GM12864 (cell line): Measurements from ENCODE around the gene GPS2.

Experiments used
- DNase-seq: peaks from one replicate; pipeline ENCODE4 v3.0.0-alpha.2; 2011; ENCODE audit warnings: low read depth
- H3K4me3 ChIP-seq: 2 replicates; pipeline ENCODE4 v1.5.1; 2011; ENCODE audit warnings: mild to moderate bottlenecking, low read depth, low read length, control low read depth
- TF ChIP-seq, protein P1 (sequence below): IDR thresholded peaks from 2 replicates; pipeline ENCODE4 v1.5.1; 2011; ENCODE audit warnings: low read depth, mild to moderate bottlenecking, moderate library complexity, low read length, control low read depth, inconsistent platforms; ENCODE audit errors: missing control alignments

GPS2 gene, protein sequence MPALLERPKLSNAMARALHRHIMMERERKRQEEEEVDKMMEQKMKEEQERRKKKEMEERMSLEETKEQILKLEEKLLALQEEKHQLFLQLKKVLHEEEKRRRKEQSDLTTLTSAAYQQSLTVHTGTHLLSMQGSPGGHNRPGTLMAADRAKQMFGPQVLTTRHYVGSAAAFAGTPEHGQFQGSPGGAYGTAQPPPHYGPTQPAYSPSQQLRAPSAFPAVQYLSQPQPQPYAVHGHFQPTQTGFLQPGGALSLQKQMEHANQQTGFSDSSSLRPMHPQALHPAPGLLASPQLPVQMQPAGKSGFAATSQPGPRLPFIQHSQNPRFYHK

DNA sequence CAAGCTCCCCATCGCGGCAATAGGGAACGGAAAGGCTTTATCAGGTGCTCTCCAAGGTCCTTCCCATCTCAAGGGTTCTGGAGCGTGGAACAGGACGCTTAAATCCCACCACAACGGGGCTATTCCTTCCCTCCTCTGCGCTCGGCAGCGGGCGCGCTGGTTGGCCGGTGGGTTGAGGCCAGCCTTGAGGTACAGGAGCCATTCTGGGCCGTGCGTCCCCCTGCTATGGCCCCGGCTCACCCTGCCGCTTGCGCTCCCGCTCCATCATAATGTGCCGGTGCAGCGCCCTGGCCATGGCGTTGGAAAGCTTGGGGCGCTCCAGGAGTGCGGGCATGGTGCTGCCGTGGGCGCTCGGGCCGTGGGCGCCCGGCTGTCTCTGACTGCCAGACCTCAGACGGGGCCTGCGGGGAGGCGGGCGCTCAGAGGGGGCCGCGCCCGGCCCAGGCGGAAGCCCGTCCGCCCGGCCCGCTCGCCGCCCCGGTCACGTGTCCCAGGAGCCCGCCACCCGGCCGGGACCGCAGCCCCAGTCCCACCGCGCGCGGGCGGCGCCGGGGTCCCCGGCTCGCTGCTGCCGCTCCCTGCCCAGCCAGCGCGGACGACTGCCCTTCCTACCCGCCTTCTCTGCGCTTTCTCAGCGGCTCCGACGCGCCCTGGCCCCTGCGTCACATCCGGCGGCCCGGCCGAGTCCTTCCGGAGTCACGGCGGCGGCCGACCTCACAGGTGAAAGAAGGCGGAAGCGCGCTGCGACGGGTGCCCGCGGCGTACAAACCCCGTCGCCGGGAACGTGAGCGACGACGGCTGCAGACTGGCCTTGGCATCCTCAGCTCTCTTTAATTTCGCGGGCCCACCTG, at the start of gene GPS2:
GPS2 (minus strand) TSS at position 642 of the 851 bp plus-strand sequence; CDS start at position 334, 308 bp downstream.
- TF ChIP-seq, protein P1, sequence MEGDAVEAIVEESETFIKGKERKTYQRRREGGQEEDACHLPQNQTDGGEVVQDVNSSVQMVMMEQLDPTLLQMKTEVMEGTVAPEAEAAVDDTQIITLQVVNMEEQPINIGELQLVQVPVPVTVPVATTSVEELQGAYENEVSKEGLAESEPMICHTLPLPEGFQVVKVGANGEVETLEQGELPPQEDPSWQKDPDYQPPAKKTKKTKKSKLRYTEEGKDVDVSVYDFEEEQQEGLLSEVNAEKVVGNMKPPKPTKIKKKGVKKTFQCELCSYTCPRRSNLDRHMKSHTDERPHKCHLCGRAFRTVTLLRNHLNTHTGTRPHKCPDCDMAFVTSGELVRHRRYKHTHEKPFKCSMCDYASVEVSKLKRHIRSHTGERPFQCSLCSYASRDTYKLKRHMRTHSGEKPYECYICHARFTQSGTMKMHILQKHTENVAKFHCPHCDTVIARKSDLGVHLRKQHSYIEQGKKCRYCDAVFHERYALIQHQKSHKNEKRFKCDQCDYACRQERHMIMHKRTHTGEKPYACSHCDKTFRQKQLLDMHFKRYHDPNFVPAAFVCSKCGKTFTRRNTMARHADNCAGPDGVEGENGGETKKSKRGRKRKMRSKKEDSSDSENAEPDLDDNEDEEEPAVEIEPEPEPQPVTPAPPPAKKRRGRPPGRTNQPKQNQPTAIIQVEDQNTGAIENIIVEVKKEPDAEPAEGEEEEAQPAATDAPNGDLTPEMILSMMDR, result no peak
- peak within 1 kb of the TSS; percentile 68 for H3K4me3 ChIP-seq
- DNase-seq, result peak; percentile 55

DNA sequence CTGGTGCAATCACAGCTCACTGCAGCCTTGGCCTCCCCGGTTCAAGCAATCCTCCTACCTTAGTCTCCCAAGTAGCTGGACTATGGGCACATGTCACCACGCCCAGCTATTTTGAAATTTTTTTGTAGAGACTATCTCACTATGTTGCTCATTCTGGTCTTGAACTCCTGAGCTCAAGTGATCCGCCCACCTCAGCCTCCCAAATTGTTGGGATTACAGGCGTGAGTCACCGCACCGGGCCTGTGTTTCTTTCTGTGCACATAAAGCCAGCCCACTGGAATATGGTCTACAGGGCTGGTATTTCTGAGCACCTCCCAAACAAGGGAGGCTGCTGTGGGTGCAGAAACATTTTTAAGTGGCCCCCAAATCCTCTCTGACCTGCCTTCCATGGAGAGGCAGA, 48.2 kb upstream of the GPS2 start:
- DNase-seq, result no peak
- TF ChIP-seq, protein P1, result no peak
- H3K4me3 ChIP-seq, result no peak overlapping the region

DNA sequence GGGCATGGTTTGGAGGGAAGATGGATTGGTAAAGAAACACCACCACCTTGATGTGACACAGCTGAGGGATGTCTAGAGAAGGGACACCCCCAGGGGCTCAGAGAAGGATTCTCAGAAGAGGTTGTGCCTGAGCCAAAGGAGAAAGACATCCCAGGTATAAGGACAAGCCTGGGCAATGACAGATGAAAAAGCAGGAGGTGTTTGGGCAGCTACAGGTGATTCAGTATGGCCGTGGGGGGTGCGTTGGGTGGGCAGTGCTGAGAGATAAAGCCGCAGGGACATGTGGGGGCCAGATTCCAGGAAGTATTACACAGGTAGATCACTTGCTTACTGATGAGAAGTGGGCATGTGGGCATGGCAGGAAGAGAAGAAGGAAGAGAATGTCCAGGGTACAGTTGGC, 46.7 kb upstream of the GPS2 start:
- no peak overlapping the region for H3K4me3 ChIP-seq
- DNase-seq, result no peak
- TF ChIP-seq, protein P1, result no peak

DNA sequence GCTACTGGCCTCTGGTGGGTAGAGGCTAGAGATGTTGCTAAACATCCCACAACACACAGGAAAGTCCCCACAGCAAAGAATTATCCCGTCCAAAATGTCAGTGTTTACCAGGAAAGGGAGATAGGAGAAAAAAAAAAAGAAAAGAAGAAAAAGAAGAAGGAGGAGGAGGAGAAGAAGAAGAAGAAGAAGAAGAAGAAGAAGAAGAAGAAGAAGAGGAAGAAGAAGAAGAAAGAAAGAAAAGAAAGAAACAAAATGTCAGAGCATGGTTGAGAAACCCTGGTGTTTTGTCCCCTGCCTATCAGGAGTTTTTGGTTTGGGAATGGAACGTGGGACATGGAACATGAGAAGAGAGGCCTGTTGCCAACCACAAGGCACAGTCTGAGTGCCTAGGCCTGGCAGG, 42.2 kb upstream of the GPS2 start:
- no peak overlapping the region for H3K4me3 ChIP-seq
- TF ChIP-seq, protein P1, result no peak
- DNase-seq, result no peak

DNA sequence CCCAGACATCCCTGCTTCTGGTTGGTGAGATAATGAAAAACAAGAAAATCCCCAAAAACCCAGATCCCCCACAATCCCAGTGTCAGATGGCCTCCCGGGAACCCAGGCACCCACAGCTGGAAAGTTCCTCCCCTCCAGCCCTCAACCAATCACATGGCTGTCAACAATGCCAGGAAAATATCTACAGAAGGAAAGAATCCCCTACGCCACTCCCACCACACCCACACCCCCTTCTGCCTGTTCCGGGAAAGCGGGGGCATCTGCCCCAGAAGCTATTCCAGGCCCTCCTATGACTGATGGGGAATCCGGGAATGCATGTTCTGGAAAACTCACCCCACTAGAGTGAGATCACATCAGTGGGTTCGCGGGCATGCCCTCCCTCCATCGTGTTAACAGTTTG, 41.6 kb upstream of the GPS2 start:
- DNase-seq, result no peak
- TF ChIP-seq, protein P1, result no peak
- H3K4me3 ChIP-seq, result no peak overlapping the region

DNA sequence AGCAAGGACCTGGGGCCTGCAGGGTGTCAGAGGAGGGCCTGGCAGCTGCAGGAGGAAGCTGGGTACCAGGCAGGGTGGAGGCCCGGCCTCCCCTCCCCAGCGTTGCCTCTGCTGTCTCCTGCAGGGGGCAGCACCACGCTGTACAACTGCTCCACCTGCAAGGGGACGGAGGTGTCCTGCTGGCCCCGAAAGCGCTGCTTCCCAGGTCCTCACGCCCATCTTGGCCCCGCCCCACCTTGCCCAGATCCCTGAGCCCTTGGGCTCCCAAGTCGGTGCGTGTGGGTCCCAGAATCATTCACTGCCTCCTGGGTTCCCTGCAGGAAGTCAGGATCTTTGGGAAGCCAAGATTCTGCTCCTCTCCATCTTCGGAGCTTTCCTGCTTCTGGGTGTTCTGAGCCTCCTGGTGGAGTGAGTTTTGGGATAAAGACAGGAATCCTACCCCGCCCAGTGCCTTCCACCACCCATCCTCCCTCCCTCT, 41.0 kb upstream of the GPS2 start:
- TF ChIP-seq, protein P1, result peak; percentile 95
- H3K4me3 ChIP-seq, result no peak overlapping the region
- DNase-seq, result peak; percentile 47
